HG03280 (cell line): ENCODE data around the gene IP6K2.

Experiments
- ATAC-seq: cut with Tn5 transposase; IDR thresholded peaks from one replicate; pipeline ENCODE4 v1.9.1; 2021; ENCODE audit warnings: mild to moderate bottlenecking, moderate library complexity; ENCODE audit not compliant: unreplicated experiment

IP6K2 gene

DNA sequence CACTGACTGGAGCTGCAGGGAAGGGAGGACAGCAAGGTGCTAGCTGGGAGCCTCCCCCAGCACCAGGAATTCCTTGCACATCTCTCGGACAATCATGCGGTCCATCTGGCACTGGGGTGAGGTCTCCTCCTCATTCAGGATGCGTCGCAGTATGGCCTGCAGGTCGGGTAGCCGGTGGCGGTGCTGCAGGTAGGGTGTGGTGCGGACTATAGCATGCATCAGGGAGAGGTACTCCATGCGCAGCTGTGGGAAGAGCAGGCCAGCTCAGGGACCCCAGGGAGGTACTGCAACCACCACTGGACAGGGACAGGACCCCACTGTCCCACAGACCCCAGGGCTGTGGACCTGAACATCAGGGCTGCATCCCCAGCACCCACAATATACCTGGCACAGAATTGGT is 42.5 kb downstream of the IP6K2 start:
- no peak for ATAC-seq

DNA sequence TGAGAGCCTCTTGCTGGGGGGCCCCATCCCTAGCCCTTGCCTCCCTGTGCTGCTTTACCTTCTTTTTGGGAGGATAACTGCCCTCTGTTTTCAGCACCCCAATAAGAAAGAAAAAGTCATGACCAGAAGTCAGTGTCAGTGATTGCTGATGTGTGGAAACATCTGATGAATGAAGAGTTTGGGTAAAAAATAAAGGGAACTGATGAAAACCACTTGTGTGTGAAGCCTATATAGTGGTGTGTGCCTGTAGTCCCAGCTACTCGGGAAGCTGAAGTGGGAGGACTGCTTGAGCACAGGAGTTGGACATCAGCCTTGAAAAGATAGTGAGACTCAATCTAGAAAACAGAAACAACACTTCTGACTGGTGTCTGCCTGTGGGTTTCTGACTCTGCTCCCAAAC is 44.5 kb downstream of the IP6K2 start:
- ATAC-seq = no peak

DNA sequence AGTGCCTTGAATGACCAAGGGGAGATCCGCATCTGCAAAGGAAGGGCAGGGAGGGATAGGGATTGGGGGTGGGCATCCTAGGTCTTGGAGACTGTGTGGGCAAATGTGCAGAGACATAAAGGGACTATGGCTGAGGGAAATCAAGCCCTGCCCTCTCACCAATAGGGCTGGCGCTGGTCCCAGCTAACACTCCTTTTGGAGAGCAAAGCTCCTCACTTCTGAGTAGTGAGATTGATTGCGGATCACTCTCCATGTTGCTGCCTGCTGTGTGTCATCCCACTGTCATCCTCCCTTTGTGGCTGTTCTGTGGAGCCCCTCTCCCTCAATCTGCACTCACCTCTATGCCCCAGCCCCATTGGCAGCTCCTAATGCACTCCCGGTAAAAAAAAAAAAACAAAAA is 52.1 kb downstream of the IP6K2 start:
- no peak for ATAC-seq

DNA sequence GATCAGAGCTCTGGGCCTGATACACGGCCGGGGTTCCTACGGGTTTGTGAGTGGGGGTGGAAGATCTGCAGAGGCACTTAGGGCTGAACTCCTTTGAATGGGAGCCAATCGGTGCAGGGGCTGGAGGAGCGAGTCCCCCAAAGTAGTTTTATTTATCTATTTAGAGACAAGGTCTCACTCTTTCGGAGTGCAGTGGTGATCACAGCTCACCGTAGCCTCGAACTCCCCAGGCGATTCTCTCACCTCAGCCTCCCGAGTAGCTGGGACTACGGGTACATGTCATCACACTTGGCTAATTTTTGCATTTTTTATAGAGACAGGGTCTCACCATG is 52.7 kb downstream of the IP6K2 start:
- ATAC-seq = no peak

DNA sequence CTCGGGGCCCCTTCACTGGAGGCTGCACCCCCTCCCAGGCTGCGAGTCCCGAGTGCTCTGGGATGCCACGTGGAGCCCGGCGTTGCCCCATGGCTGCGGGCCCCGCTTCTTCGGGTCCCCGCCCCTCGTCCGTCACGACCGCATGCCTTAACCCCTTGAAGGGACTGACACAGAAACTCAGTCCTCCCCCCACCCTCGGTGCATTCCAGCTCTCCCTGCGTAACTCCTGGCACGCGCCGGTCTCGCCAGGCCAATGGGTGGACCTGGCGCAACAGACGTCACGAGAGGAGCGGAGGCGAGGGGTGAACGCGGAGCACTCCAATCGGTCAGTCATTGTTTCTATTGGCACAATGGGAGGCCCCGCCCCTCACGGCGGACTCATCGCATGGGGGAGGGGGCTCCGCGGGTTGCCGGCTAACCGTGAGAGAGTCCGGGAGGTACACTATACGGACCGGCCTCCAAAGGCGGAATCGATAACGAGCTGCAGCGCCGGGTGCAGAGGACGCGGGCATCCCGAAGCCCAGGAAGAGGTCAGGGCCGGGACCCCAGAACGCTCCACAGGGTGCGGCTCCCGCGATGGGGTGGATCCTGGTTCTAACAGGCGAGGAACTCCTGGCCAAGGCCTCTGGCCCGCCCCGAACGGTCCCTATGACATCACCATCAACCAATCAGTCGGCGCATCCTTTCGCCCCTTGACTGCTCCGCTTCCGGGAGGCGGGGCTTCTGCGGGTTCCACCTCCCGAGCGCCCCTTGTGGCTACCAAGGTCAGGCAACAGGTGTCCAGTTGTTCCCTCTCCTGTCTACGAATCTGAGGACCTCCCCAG is 53.3 kb downstream of the IP6K2 start:
- ATAC-seq = peak; percentile 87

DNA sequence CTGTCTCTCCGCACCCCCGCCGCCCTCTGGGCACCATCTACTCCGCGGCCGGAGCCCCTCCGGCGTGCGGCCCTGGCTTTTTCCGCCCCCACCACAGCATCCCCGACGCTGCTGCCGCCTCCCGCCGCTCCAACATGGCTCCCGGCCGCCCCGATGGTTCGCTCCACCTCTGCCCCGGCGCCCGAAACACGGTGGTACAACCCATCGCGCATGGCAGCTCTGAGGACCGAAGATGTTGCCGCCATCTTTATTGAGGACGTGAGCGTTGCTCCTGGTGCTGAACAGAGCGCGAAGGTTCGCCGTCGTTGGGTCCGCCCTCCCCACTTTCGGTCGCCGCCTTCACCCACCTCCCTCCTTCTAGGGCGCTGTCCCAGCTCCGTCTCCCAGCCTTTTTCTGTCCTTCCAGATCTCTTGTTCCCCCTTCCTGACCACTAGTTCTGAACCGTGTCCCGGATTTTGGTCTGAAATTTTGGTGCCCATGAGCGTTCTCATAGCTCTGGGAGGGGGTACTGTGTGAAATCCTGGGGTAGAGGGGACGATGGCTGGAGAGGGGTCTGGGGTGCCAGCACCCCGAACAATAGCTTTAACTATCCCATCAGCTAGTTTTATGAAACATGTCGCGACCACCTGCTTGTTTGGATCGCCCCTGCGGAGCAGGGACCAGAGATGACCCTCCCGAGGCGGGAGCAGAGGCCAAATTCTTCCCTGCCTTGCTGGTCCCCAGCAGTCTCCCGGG is 54.1 kb downstream of the IP6K2 start, which contains the start of gene CELSR3:
TSS of gene CELSR3 (minus strand) at position 134 of the 736 bp plus-strand sequence. CDS start 252 bp downstream, outside the sequence.
- ATAC-seq = no peak

DNA sequence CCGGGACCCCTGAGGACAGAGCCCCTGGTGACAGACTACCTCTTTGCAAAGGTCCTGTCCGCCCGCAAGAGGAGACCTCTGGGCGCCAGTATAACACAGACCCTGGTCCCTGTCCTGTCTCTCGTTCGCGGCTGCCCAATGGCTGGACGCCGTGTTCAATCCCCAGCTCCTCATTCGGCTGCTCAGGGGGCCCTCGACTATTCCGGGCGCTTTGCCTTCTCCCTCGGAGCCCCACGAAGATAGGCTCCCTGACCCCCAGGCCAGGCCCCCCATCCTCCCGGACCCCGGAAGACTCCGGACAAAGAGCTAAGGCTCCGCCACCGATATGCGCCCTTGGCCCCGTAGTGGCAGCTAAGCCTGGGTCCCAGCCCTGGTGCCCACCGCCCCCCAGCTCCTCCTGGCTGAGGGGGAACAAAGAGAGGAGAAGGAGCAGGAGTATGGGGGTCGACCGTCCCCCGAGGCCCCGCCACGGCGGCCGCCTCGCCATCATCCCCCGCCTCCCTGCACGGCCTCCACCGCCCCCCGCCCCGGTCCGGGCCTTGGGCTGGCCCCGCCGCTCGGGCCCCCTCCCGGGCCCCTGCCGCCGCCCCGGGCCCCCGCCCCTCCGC is 54.8 kb downstream of the IP6K2 start:
- no peak for ATAC-seq

DNA sequence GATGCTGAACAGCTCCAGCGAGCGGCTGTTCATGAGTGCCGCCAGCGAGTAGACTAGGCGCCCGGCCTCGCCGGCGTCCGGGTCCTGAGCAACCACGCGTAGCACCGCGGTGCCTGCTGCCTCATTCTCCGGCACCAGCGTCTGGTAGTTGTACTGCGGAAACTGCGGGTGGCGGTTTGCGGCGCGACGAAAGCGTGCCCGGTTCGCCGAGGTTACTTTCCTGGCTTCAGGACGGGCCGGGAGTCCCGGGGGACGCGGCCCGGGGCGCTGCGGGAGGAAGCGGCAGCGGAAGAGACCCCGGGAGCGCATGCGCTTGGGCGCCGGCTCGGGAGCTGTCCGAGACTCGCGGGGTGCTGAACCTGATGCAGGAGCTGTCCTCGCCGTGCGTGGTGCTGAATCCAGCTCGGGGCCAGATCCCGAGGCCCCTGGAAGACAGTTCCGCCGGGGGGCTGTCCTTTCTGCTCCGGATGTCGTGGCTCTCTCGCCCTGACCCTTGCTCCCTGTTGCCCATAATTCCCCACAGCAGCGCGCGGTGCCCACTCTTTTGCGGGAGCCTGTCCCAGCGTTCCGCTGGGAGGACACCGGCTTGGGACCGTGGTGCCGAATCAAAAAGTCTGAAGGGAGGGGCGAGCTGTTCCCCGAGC is 55.4 kb downstream of the IP6K2 start:
- ATAC-seq = no peak

DNA sequence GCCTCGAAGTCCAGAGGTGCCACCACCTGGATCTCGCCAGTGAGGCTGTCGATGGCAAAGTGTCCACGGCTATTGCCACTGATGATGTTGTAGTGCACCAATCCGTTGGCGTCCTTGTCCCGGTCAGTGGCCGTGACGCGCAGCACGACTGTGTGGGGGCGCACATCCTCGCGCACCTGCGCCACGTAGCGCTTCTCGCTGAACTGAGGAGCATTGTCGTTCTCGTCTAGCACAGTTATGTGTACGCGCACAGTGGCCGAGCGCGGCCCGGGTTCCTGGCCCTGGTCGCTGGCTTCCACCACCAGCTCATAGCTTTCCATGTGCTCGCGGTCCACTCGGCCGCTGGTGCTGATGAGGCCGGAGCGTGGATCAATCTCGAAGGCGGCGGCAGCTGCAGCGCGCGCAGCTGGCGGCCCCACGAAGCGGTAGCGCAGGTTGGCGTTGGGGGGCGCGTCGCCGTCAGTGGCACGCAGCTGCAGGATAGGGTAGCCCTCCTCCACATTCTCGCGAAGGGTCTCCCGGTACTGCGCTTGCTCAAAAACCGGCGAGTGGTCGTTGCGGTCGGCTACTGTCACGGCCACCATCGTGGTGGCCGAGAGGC is 56.1 kb downstream of the IP6K2 start:
- no peak for ATAC-seq

DNA sequence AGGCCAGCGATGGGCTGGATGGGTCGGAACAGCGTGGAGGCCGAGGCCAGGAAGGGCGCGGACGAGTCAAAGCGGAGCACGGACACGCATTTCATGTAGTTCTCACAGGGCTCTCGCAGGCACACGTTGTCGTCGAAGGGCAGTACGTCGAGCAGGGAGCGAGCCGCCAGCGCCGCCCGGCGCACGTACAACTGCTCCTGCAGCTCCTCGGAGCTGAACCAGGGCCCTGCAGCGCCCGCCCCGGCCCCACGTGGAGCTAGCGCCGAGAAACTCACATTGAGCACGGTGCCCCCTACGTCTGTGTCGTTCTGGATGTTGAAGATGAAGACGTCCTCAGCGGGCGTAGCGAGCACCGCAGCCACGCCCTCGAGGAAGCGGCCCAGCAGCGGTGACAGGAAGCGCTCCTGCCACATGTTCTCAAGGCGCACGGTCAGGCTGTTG is 60.2 kb downstream of the IP6K2 start:
- no peak for ATAC-seq

DNA sequence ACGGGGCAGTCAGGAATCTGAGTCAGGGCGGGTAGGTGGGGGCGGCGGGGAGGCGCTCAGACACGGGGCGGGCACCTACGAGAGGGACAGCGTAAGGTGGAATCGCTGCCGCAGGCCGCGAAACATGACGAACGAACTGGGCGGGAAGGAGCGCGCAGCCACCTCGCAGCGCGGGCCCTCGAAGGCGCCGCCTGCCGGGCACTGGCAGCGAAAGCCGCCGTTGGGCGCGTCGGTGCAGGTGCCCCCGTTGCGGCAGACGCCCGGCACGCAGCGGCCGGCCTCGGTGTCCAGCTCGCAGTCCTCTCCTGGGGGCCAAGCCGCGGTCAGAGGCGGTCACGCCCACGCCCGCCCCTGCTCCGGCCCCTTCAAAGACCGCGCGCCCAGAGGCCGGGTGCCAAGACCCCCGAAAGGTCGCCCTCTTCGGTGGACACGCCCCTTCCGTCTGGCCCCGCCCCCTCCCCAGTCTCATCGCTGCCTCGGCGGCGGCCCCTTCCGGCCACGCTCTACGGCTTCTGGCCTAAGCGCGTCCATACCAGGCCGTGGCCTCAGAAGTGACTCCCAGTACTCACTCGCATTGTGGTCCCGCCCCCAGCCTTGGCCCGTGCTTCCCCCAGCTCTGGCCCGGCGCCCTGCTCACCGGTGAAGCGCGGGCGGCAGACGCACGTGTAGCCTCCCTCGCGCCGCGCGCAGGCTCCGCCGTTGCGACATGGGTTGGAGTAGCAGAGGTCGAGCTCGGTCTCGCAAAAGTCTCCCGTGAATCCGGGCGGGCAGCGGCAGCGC is 60.8 kb downstream of the IP6K2 start:
- peak; percentile 57 for ATAC-seq

DNA sequence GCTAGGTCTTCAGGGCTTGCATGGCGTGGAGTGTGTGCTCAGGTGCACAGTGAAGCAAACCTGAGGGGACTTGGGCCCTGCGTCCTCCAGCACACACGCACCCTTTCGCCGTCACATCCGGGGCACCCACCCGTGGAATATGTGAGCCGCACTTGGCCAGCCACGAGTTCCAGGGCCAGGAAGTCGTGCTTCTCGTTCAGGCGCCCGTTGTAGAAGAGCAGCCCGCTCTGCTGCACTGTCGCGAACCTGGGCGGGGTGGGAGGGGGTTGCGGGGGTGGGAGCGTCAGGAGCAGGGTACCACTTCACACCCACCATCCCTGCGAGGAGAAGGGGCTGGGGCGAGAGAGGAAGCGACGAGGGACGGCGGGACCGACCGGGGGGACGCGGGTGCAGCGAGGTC is 61.4 kb downstream of the IP6K2 start:
- ATAC-seq = no peak

DNA sequence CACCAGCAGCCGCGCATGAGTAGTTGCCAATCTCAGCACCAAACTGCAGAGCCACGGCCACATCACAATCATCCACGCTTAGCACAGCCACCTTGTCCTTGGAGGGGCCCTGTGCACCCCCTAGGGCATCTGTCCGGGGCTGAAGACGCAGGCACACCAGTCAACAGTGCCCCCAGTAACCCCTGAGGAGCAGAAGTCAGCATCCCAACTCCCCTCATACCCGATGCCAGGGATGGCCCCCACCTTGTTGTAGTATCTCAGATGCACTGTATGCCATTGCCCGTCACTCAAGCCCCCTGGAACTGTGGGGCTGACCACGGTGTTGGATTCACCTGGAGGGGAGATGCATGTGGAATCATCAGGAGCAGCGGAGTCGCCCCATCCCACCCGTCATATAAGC is 62.0 kb downstream of the IP6K2 start:
- ATAC-seq = no peak

DNA sequence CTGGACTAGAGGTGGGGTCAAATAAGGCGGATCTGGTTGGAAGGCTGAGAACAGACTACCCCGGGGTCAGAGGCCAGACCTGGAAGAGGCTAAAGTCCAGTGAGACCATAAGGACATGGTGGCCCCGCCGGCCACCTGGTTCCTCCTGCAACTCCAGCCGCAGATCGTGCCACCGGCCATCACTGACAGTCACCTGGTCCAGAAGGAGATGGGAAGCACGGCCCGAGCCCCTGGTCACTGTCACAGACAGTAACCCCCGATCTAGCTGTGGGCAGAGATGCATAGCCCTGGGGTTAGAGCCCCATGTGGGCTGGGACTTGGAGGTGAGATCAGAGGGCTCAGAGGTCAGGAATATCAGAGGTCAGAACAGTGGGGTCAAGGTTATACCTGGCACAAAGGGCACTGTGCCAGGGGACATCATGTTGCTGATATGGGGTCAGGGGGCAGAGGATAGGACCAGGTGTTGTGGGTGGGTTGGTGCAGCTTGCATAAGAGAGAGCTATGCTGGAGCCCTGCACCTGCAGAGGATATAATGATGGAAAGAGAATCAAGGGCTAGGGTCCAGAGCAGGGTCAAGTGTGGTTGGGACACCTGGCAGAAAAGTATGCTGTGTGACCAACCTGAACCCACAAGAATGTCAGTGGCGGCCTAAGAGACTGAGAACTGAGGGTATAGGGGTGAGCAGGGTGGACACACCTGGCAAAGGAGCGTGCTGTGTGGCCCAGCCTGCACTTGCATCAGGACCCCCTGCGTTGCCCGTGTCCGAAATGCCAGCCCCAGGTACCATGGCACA is 63.9 kb downstream of the IP6K2 start:
- ATAC-seq = no peak

DNA sequence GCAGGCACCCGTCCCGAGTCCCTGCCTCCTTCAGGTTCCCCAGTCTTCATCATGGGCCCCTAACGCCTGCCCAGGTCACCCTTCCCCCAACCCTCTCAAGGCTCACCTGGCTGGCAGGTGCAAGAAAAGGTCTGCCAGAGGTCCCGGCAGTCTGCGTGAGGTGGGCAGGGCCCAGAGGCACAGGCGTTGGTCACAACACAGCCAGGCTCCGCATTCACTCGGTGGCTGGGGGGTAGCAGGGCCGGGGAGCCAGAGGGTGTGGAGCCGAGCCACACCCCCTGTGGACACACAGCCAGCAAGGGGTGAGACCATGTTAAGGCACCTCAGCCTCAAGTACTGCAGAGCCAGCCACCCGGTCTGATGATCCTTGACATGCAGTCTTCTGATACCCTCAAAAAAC is 65.2 kb downstream of the IP6K2 start:
- no peak for ATAC-seq

DNA sequence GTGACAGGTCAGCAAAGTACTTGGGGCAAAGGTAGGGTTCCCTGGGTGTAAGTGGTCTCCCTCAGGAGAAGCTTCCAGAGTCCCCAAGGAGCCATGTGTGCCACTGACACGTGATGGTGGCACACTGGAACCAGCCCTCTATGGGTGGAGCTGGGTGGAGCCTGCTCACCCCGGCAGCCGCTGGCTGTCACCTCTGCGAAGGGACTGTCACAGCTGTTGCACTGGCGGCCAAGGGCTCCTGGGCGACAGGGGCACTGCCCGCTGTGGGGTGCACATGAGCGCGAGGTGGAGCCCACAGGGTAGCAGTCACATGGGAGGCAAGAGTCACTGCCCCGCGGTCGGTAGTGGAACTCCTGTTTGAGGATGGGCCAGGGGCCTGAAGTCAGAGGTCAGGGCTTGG is 66.3 kb downstream of the IP6K2 start:
- ATAC-seq = no peak

DNA sequence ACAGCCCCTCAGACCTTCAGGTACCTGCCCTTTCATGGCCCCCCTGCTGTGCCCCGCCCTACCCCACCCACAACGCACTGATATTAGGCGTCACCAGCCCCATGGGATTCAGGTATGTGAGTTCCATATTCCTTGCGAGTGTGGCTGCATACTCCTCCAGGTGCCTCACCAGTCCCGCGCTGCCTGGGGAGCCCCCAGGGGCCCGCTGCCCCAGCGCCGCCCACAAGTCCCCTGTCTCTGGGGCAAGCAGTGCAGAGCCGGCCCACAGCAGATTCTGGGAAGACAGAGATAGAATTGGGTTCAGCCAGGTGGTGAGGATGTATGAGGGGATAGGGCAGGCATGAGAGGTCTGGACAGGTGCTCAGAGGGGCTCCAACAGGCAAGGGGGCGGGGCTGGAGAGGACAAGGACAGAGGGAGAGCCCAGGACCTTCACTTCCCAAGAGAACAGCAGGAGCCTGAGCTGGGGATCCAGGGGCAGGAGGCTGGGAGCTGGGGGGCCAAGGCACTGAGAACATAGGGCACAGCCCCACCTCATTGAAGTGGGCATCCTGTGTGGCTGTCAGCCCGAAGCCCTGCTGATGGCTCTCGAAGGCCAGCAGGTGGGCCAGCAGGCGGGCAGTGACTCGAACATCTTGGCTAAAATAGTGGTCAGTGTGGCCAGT is 68.7 kb downstream of the IP6K2 start:
- no peak for ATAC-seq

DNA sequence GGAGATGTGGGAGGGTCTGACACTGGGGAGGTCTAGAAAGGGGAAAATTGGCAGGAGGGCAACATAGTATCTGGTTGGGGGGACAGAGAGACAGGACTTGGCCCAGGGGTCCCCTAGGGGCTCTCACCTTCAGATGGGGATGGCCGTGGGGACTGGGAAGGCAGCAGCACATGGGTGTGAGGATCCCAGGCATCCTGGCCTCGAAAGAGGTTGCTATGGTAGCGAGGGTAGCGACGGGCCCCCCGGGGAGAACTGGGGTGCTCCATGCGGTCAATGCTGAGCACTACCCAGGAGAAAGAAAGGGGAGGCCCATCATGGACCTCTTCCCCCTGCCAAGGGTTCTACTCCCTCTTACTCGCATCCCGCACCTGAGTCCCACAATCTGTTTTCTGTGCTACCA is 69.3 kb downstream of the IP6K2 start:
- ATAC-seq = no peak
